ENCODE measurements around the gene SPIRE2.

Gene SPIRE2

GRCh38 chr16:89900885-89901284, 72.6 kb downstream of the SPIRE2 start:
- no peak overlapping the region for H3K4me3 ChIP-seq (ENCODE audit: low read depth, low read length)
- TF ChIP-seq CTCF (IDR thresholded peaks at IDR 0.05; ENCODE audit: low read depth, low read length, missing control alignments) = no peak

DNA sequence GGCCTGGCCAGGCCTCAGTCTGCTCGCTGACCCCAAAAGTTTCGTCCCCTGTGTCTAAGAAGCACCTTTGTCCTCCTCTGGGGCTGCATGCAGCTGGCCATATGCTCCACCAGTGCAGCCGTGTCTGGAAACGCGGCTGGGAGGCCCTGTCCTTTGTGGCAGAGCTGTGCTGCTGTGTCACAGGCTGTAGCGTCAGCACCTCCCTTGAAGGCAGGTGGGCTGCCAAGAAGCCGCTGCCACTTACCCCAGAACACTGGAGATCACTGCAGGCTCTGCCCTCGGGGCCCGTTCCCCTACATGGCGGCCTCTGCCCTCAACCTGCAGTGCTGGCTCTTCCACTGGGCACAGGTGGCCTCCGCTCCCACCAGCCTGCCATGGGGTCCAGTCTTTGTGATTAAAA, 74.7 kb downstream of the SPIRE2 start:
- no peak for DNase-seq (ENCODE audit: low read depth)
- TF ChIP-seq CTCF (IDR thresholded peaks at IDR 0.05; ENCODE audit: low read depth, low read length, missing control alignments) = no peak
- no peak overlapping the region for H3K4me3 ChIP-seq (ENCODE audit: low read depth, low read length)

More at GRCh38 chr16:89900885-89901284, 72.6 kb downstream of the SPIRE2 start:
- no peak for DNase-seq (ENCODE audit: low read depth)

DNA sequence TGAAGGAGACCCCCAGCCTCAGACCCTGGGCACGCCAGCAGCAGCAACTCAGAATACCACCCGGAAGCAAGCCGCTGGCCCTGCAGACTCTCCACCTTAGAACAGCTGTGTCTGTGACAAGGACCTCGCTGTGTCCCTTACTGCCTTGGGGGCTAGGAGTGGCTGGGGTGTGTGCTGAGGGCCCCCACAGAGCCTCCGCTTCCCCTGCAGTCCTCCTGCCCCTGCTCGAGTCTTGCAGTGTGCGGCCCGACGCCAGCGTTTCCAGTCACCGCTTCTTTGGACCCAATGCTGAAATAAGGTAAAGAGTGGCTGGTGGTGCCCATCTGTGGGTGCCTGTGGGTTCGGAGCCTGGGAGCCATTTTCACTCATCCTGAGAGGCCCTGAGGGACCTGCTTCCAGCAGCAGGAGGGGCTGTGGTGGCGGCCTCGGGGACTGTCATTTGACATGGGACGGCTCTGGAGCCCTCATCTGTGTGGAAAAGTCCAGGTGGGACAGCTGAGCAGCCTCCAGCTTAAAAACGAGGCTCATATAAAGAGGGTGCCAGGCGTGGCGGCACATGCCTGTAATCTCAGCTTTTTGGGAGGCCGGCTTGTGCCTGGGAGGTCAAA, 75.7 kb downstream of the SPIRE2 start:
- H3K4me3 ChIP-seq (ENCODE audit: low read depth, low read length) = no peak overlapping the region
- no peak for TF ChIP-seq CTCF (IDR thresholded peaks at IDR 0.05; ENCODE audit: low read depth, low read length, missing control alignments)
- DNase-seq (ENCODE audit: low read depth) = no peak

DNA sequence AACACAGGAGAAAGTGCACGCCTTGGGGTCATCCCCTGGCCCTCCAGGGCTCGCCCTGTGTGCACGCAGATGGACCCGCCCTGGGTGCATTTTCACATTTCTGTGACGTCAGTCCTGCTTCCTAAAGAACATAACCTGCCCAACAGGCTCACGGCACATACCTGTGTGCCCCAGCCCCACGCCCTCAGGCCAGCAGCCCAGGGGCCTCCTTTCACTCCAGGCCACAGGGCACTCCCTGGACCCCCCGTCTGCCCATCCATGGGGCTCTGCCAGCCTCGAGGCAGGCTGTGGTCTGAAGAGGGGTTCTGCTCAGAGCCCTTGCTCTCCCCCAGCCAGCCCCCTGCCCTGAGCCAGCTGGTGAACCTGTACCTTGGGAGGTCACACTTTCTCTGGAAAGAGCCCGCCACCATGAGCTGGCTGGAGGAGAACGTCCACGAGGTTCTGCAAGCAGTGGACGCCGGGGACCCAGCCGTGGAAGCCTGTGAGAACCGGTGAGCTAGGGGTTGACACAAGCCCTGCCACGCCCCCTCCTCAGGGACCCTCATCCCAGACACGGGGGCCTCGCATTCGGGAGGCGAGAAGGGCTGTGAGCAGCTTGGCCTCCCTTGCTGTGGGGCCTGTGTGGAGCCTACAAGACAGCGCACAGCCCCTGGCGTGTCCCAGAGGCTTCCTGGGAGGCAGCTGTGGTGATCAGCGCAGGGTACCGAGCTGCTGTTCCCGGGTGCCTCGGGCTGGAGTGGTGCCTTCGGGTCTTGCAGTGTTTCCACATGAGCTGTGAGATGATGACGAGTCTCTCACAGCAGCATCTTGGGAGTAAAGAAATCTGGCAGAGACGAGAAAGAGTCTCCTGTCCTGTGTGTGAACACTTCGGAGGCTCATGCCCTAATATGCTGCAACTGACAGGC, 76.6 kb downstream of the SPIRE2 start:
- no peak for DNase-seq (ENCODE audit: low read depth)
- TF ChIP-seq CTCF (IDR thresholded peaks at IDR 0.05; ENCODE audit: low read depth, low read length, missing control alignments) = no peak

GRCh38 chr16:89905511-89906139, 77.3 kb downstream of the SPIRE2 start:
- H3K4me3 ChIP-seq (ENCODE audit: low read depth, low read length) = no peak overlapping the region
- no peak for TF ChIP-seq CTCF (IDR thresholded peaks at IDR 0.05; ENCODE audit: low read depth, low read length, missing control alignments)
- DNase-seq (ENCODE audit: low read depth) = no peak

More for the DNA sequence above, 76.6 kb downstream of the SPIRE2 start:
- H3K4me3 ChIP-seq (ENCODE audit: low read depth, low read length) = no peak overlapping the region

DNA sequence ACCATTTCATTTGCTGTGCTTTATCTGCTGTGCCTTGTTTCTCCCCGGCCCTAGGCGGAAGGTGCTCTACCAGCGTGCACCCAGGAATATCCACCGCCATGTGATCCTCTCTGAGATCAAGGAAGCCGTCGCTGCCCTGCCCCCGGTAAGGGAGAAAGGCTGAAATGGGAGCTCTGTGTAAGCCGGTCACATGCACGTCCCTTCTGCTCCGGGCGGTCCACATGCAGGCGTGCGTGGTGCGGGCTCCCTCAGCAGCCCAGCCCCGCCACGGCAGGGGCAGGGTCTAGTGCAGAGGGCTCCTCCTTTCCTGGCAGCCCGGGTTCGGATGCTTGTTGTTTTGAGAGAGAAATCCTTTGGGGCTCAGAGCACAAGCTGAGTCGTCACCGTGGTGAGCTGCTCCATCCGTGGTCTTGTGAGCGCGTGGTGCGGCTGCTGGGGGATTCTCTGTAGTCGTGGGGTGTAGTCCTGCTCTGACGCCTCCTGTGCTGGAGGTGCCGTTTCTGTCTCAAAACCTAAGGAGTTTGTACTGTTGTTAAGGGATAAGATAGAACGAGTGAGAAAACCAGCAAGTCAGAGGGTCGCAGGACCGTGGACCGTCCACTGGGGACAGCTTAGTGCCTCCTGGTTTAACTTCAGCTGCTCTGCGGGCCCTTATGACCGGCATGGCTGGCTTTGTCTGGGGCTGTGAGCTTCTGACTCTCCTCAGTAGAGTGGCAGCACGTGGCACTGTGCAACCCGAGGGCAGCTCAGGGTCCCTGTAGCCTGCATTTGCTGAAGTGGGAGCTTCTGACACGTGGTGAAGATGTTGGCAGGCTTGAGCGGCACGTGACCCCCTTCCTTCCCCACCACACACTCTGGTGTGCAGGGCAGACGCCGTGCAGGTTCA, 78.1 kb downstream of the SPIRE2 start:
- DNase-seq (ENCODE audit: low read depth) = no peak
- TF ChIP-seq CTCF (IDR thresholded peaks at IDR 0.05; ENCODE audit: low read depth, low read length, missing control alignments) = no peak
- no peak overlapping the region for H3K4me3 ChIP-seq (ENCODE audit: low read depth, low read length)
